ENCODE data around the gene SH2D2A.

- TF ChIP-seq, protein P1, sequence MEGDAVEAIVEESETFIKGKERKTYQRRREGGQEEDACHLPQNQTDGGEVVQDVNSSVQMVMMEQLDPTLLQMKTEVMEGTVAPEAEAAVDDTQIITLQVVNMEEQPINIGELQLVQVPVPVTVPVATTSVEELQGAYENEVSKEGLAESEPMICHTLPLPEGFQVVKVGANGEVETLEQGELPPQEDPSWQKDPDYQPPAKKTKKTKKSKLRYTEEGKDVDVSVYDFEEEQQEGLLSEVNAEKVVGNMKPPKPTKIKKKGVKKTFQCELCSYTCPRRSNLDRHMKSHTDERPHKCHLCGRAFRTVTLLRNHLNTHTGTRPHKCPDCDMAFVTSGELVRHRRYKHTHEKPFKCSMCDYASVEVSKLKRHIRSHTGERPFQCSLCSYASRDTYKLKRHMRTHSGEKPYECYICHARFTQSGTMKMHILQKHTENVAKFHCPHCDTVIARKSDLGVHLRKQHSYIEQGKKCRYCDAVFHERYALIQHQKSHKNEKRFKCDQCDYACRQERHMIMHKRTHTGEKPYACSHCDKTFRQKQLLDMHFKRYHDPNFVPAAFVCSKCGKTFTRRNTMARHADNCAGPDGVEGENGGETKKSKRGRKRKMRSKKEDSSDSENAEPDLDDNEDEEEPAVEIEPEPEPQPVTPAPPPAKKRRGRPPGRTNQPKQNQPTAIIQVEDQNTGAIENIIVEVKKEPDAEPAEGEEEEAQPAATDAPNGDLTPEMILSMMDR (IDR thresholded peaks at IDR 0.05), result no peak
- TF ChIP-seq POLR2A (IDR thresholded peaks at IDR 0.05), result no peak
Measured at GRCh38 chr1:156766298-156767100, 50.1 kb downstream of the SH2D2A start.

Data from uterus (tissue), 2 donors.